Osteocyte (in vitro differentiated cells): ENCODE measurements around the gene MUC5B. TPM values are rescaled to one million over a fixed set of nuclear protein-coding genes. Genes with fewer than 3 reads are reported as not detected.
"Not testable (repeated sequence)": the region's sequence is repeated elsewhere in the genome, so short reads cannot be mapped to it uniquely, and the experiment has no call there.

Source experiments
- DNase-seq: peaks from one replicate; pipeline ENCODE4 v3.0.0; 2021; ENCODE audit warnings: mixed read lengths; ENCODE audit not compliant: unreplicated experiment; ENCODE audit errors: extremely low spot score
- H3K27ac Mint-ChIP-seq: one replicate; pipeline ENCODE4 v1.8.0; 2021; ENCODE audit warnings: mild to moderate bottlenecking, mixed read lengths; ENCODE audit not compliant: unreplicated experiment
- H3K27me3 Mint-ChIP-seq: one replicate; pipeline ENCODE4 v1.8.0; 2021; ENCODE audit warnings: mixed read lengths; ENCODE audit not compliant: unreplicated experiment
- H3K36me3 Mint-ChIP-seq: one replicate; pipeline ENCODE4 v1.8.0; 2021; ENCODE audit warnings: mixed read lengths; ENCODE audit not compliant: unreplicated experiment
- H3K4me1 Mint-ChIP-seq: one replicate; pipeline ENCODE4 v1.8.0; 2021; ENCODE audit warnings: mixed read lengths; ENCODE audit not compliant: unreplicated experiment
- H3K4me3 Mint-ChIP-seq: one replicate; pipeline ENCODE4 v1.8.0; 2021; ENCODE audit warnings: mild to moderate bottlenecking, moderate library complexity, mixed read lengths; ENCODE audit not compliant: unreplicated experiment
- H3K9me3 Mint-ChIP-seq: one replicate; pipeline ENCODE4 v1.8.0; 2021; ENCODE audit warnings: mixed read lengths; ENCODE audit not compliant: unreplicated experiment
- CTCF ChIP-seq: fragments of 200-600 bp; sonication (generic); IDR thresholded peaks from 2 replicates; pipeline ENCODE4 v1.5.0; 2021; ENCODE audit warnings: antibody characterized with exemption, mild to moderate bottlenecking, moderate library complexity
- long read RNA-seq: library from polyadenylated mRNA; unstranded; transcript quantifications from one replicate; pipeline ENCODE4 v2.0.0, GENCODE V29; 2021
- total RNA-seq: library from RNA; stranded (reverse); gene quantifications from 2 replicates; pipeline ENCODE4 v1.2.1, GENCODE V29; 2021

MUC5B gene
- total RNA-seq: not detected in 2 replicates
- long read RNA-seq: 0 reads

- Mint-ChIP-seq H3K27me3 (no peaks in the 10 kb centered on the region), H3K4me3 (no peak within 1 kb of the TSS), H3K27ac (no peak within 1 kb of the TSS), H3K36me3 (no peaks in the 10 kb centered on the region), H3K9me3 (no peaks in the 10 kb centered on the region), H3K4me1 (no peaks in the 10 kb centered on the region)
- no peak for TF ChIP-seq CTCF
- DNase-seq: peak; percentile 81
Measured at GRCh38 chr11:1222491-1223345, at the start of gene MUC5B. MUC5B (plus strand) TSS chr11:1223066; CDS start chr11:1223124, 58 bp downstream.

DNA sequence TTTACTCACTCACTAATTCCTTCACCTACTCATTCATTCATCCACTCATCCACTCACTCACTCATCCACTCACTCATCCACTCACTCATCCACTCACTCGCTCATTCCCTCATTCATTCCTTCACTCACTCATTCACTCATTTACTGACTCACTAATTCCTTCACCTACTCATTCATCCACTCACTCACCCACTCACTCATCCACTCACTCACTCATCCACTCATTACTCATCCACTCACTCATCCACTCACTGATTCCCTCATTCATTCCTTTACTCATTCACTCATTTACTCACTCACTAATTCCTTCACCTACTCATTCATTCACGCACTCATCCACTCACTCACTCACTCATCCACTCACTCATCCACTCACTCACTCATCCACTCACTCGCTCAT is 49.5 kb upstream of the MUC5B start:
- H3K36me3 Mint-ChIP-seq, DNase-seq, H3K4me3 Mint-ChIP-seq, H3K4me1 Mint-ChIP-seq, H3K9me3 Mint-ChIP-seq, H3K27ac Mint-ChIP-seq, H3K27me3 Mint-ChIP-seq: not testable (repeated sequence)

DNA sequence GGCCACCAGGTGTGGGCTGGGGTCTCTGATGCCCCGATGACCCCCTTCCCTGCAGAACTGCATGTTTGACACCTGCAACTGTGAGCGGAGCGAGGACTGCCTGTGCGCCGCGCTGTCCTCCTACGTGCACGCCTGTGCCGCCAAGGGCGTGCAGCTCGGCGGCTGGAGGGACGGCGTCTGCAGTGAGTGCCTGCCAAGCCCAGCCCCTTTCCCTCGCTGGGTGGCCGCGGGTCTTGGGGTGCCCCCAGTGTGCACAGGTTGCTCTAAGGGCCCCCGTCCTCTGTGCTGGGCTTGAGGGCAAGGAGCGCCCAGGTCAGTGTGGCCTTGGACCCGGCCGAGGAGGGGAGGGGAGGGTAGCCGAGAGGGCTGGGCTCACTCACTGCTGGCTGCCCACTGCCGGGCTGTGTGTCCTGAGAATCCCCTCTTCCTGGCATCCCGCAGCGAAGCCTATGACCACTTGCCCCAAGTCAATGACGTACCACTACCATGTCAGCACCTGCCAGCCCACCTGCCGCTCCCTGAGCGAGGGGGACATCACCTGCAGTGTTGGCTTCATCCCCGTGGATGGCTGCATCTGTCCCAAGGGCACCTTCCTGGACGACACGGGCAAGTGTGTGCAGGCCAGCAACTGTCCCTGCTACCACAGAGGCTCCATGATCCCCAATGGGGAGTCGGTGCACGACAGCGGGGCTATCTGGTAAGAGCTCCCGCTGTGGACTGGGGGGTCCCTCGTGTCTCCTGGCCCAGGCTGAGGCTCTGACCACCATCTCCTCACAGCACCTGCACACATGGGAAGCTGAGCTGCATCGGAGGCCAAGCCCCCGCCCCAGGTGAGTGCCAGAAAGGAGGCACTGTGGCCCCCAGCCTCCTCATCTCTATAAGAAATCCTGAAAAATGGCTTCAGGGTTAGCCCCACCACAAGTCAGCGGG is 48.2 kb upstream of the MUC5B start:
- Mint-ChIP-seq H3K27me3 (no peaks in the 10 kb centered on the region), H3K4me1 (no peaks in the 10 kb centered on the region), H3K9me3 (peaks cover 4% of the 10 kb centered on the region), H3K4me3 (no peak overlapping the region), H3K27ac (no peak overlapping the region), H3K36me3 (no peaks in the 10 kb centered on the region)
- no peak for TF ChIP-seq CTCF
- DNase-seq: no peak

DNA sequence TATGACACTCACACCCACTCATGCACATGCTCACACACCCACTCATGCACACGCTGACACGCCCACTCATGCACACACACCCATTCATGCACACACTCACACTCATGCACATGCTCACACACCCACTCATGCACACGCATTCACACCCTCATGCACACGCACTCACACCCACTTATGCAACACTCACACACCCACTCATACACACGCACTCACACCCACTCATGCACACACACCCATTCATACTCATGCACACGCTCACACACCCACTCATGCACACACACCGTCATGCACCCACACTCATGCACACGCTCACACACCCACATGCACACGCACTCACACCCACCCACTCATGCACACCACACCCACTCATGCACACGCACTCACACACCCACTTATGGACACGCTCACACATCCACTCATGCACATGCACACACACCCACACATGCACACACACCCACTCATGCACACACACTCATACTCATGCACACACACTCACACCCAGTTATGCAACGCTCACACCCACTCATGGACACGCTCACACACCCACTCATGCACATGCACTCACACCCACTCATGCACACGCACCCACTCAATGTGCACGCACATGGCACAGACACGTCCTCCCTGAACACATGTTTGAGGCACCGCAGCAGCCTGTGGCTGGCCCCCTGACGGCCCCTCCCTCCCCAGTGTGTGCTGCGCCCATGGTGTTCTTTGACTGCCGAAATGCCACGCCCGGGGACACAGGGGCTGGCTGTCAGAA is 47.2 kb upstream of the MUC5B start:
- DNase-seq: no peak
- TF ChIP-seq CTCF: no peak
- Mint-ChIP-seq H3K9me3 (peaks cover 4% of the 10 kb centered on the region), H3K4me1 (no peaks in the 10 kb centered on the region), H3K27ac (no peak overlapping the region), H3K36me3 (no peaks in the 10 kb centered on the region), H3K4me3 (no peak overlapping the region), H3K27me3 (no peaks in the 10 kb centered on the region)

DNA sequence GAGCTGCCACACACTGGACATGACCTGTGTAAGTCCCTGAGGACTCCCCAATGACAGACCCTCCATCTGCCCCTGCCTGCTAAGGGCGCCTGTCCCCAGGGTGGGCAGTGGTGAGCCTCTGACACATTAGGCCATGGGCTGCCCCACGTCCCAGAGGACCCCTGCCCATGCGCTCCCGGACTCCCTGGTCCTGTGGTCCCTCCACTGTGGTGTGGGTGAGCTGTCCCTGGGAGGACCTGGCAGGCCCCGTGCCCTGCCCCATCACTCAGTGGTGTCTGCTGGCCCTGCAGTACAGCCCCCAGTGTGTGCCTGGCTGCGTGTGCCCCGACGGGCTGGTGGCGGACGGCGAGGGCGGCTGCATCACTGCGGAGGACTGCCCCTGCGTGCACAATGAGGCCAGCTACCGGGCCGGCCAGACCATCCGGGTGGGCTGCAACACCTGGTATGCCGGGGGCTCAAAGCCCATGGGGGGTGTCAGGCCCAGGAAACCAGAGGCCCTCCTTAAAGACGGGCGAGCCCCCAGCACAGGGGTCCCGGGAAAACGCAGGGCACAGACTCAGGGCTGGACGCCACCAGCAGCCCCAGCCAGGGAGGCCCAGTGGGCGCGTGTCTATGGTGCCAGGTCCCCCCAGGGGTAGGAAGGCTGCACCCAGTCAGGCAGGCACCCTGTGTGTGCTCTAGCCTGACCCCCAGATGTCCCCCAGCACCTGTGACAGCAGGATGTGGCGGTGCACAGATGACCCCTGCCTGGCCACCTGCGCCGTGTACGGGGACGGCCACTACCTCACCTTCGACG is 46.4 kb upstream of the MUC5B start:
- TF ChIP-seq CTCF: no peak
- DNase-seq: no peak
- Mint-ChIP-seq H3K27me3 (no peaks in the 10 kb centered on the region), H3K9me3 (peaks cover 4% of the 10 kb centered on the region), H3K4me1 (no peaks in the 10 kb centered on the region), H3K27ac (no peak overlapping the region), H3K4me3 (no peak overlapping the region), H3K36me3 (no peaks in the 10 kb centered on the region)
